GM12878 (cell line): ENCODE results near the gene SLAMF8. TPM values are rescaled to one million over a fixed set of nuclear protein-coding genes. Genes with fewer than 3 reads are reported as not detected.

Source experiments
- ATAC-seq: fragments of 200-7000 bp; cut with Tn5 transposase; 3 replicates; pipeline ENCODE4 v1.9.1; 2020; ENCODE audit warnings: mild to moderate bottlenecking, moderate library complexity
- BruUV-seq: library from RNA; stranded (reverse); fragments of 400-500 nt; replicated peaks from 2 replicates; lab custom pipeline; 2021; lab: Mats Ljungman, UMichigan
- CTCF ChIA-PET: fragments of 300-600 bp; sonication (Branson Sonifier 250); formaldehyde crosslinking; extraction: SDS; loops from one replicate; lab custom pipeline; 2021; ENCODE audit warnings: inconsistent platforms; lab: Yijun Ruan, JAX
- POLR2A ChIA-PET: fragments of 350-600 bp; formaldehyde crosslinking; extraction: SDS; loops from one replicate; lab custom pipeline; 2021; ENCODE audit warnings: inconsistent platforms; lab: Charles Lee
- RAD21 ChIA-PET: fragments of 300-600 bp; sonication (Branson Sonifier 250); formaldehyde crosslinking; loops from one replicate; lab custom pipeline; 2023; ENCODE audit warnings: antibody characterized with exemption; ENCODE audit not compliant: unreplicated experiment; lab: Charles Lee
- SMC1A ChIA-PET: fragments of 300-600 bp; sonication (Branson Sonifier 250); formaldehyde crosslinking; loops from one replicate; lab custom pipeline; 2023; ENCODE audit not compliant: unreplicated experiment, uncharacterized antibody; lab: Charles Lee
- DNase-seq: peaks from one replicate; pipeline ENCODE4 v3.0.0-alpha.2; 2011; ENCODE audit warnings: low read depth, low spot score
- FAIRE-seq: peaks from 3 replicates; lab custom pipeline; 2011; peaks lifted over from hg19 to GRCh38; lab: Jason Lieb, UNC
- H2AFZ ChIP-seq: 2 replicates; pipeline ENCODE4 v1.6.0; 2011; ENCODE audit warnings: low read depth, low read length, control low read depth; ENCODE audit not compliant: control insufficient read depth
- H3K27ac ChIP-seq: 2 replicates; pipeline ENCODE4 v1.5.1; 2011; ENCODE audit warnings: control low read depth; ENCODE audit not compliant: control insufficient read depth, insufficient read depth
- H3K27me3 ChIP-seq, 2 experiments: replicated peaks in 1 of 2; 2 replicates each; pipeline versions ENCODE4 v1.6.0 to v1.6.1; 2011; ENCODE audit warnings: low read length in 1 of 2; ENCODE audit not compliant: control insufficient read depth in 2 of 2, insufficient read depth in 2 of 2
- H3K36me3 ChIP-seq, 2 experiments: 2 replicates each; pipeline ENCODE4 v1.5.1; 2011; ENCODE audit warnings: low read length in 1 of 2; ENCODE audit not compliant: control insufficient read depth in 2 of 2, insufficient read depth in 2 of 2
- H3K4me1 ChIP-seq: 2 replicates; pipeline ENCODE4 v1.6.1; 2011; ENCODE audit warnings: mild to moderate bottlenecking, low read length, moderate library complexity, mixed read lengths; ENCODE audit not compliant: control insufficient read depth, insufficient read depth
- H3K4me2 ChIP-seq: 2 replicates; pipeline ENCODE4 v1.6.0; 2011; ENCODE audit warnings: control low read depth; ENCODE audit not compliant: control insufficient read depth, insufficient read depth
- H3K4me3 ChIP-seq: fragments of 200-600 bp; sonication (generic); 2 replicates; pipeline ENCODE4 v1.5.1; 2016
- H3K79me2 ChIP-seq: 2 replicates; pipeline ENCODE4 v1.6.0; 2011; ENCODE audit warnings: low read length; ENCODE audit not compliant: control insufficient read depth, insufficient read depth
- H3K9ac ChIP-seq: 2 replicates; pipeline ENCODE4 v1.8.0; 2011; ENCODE audit warnings: low read length, control low read depth, mixed read lengths; ENCODE audit not compliant: control insufficient read depth, insufficient read depth
- H3K9me3 ChIP-seq: replicated peaks from 3 replicates; pipeline ENCODE4 v1.5.1; 2011; ENCODE audit warnings: mild to moderate bottlenecking, low read length; ENCODE audit not compliant: control insufficient read depth, insufficient read depth
- H4K20me1 ChIP-seq: 2 replicates; pipeline ENCODE4 v1.6.0; 2011; ENCODE audit not compliant: control insufficient read depth, insufficient read depth
- POU2F2 ChIP-seq: IDR thresholded peaks from 3 replicates; pipeline ENCODE4 v1.6.1; 2011; ENCODE audit warnings: low read depth, mild to moderate bottlenecking, low read length, borderline replicate concordance
- RFX5 ChIP-seq: IDR thresholded peaks from 2 replicates; pipeline ENCODE4 v1.6.1; 2011; ENCODE audit warnings: low read depth, low read length, improper control_type of control experiment
- ZNF217 ChIP-seq: fragments of 450-650 bp; IDR thresholded peaks from 2 replicates; pipeline ENCODE4 v1.6.1; 2017; ENCODE audit warnings: antibody characterized with exemption, mild to moderate bottlenecking
- WGBS: methylation state at CpG from one replicate; pipeline ENCODE4 v1.1.6; 2016; ENCODE audit warnings: low lambda C conversion rate; ENCODE audit not compliant: insufficient replicate concordance, insufficient coverage; ENCODE audit errors: missing lambda C conversion rate; 5-methylcytosine and 5-hydroxymethylcytosine counted together
- in situ Hi-C: fragments of 300-500 bp; cut with MboI; formaldehyde crosslinking; loops from 9 replicates; pipeline ENCODE4 v1.14.3; 2018; ENCODE audit warnings: mixed read lengths
- intact Hi-C: fragments of 100-400 bp; cut with micrococcal nuclease; formaldehyde crosslinking; loops from one replicate; pipeline ENCODE4 v1.14.2; 2022; ENCODE audit not compliant: unreplicated experiment
- polyA plus RNA-seq, 11 experiments: library from polyadenylated mRNA; depleted of rRNA in 4 of 11; unstranded in 6 of 11; stranded (reverse) in 5 of 11; fragments of >200 nt; fragmentation: Nextera tagmentation in 4 of 11; fragmentation: Illumina TruSeq in 1 of 11; extraction: Ambion mirVana in 4 of 11; extraction: Trizol in 1 of 11; gene quantifications; 1 replicate in 1 of 11; 2 replicates in 10 of 11; pipeline versions ENCODE4 v1.2.1 to v1.2.3, GENCODE V29; 2011 to 2016; ENCODE audit warnings: inconsistent platforms in 2 of 11, missing spikeins in 2 of 11, low read depth in 1 of 11
- total RNA-seq, 4 experiments: library from RNA; depleted of rRNA in 3 of 4; stranded (reverse); fragments of >200 nt in 3 of 4; fragmentation: Illumina TruSeq in 1 of 4; extraction: Trizol in 1 of 4; gene quantifications; 2 replicates each; pipeline versions ENCODE4 v1.2.1 to v1.2.3, GENCODE V29; 2013 to 2021
- TF ChIP-seq, protein P1 (sequence below): IDR thresholded peaks from 2 replicates; pipeline ENCODE4 v1.6.1; 2011; ENCODE audit warnings: borderline replicate concordance, low read depth, mild to moderate bottlenecking, moderate library complexity, mixed read lengths, low read length; ENCODE audit not compliant: insufficient read depth; ENCODE audit errors: extremely low read length

SLAMF8 gene
- total and polyA plus RNA-seq, 10 of the 15 experiments (the other 5 are each of a cell fraction or from before 2014, with no cell fraction given): 0.04 to 0.69 (median 0.10) TPM; not detected in 3

- no peaks in the 10 kb centered on the region for H3K36me3 ChIP-seq
- H3K27me3 ChIP-seq: peaks cover 3 to 6% of the 10 kb centered on the region in 2 experiments
- H2AFZ ChIP-seq: no peak overlapping the region
- intact Hi-C loops: loop anchor here (1.0 to 10.0 kb wide), 4 partner anchors 29 to 585 kb away; no protein-coding TSS in a partner anchor
- no peaks in the 10 kb centered on the region; the same call in 2 of the 3 replicates for H3K9me3 ChIP-seq
- FAIRE-seq (no peak), ATAC-seq (peak; percentile 21), DNase-seq (no peak)
- H4K20me1 ChIP-seq: no peaks in the 10 kb centered on the region
- H3K79me2 ChIP-seq: no peaks in the 10 kb centered on the region
- H3K4me2 ChIP-seq: no peak overlapping the region
- H3K27ac ChIP-seq: no peak overlapping the region
- POLR2A ChIA-PET: interaction anchor here (0.6 to 3.5 kb wide), 3 partner anchors 20 to 91 kb away, joined by 3 to 13 read pairs (median 3); no protein-coding TSS in a partner anchor
- H3K4me1 ChIP-seq: peaks cover 9% of the 10 kb centered on the region
- in situ Hi-C loops: loop anchor here (5.0 kb wide), 2 partner anchors 93 to 208 kb away; no protein-coding TSS in a partner anchor
- TF ChIP-seq ZNF217 (no peak), POU2F2 (no peak), RFX5 (no peak)
- TF ChIP-seq, protein P1, sequence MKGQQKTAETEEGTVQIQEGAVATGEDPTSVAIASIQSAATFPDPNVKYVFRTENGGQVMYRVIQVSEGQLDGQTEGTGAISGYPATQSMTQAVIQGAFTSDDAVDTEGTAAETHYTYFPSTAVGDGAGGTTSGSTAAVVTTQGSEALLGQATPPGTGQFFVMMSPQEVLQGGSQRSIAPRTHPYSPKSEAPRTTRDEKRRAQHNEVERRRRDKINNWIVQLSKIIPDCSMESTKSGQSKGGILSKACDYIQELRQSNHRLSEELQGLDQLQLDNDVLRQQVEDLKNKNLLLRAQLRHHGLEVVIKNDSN: no peak
- 75% methylated on average over 4 of the region's 4 CpGs for WGBS
- no peak overlapping the region for H3K4me3 ChIP-seq
- RAD21 ChIA-PET: interaction anchor here (0.8 to 5.5 kb wide), 13 partner anchors 9 to 585 kb away, joined by 3 to 153 read pairs (median 4); partner anchors contain the start of gene DUSP23
- CTCF ChIA-PET: interaction anchor here (0.7 to 14.4 kb wide), 45 partner anchors 10 to 666 kb away, joined by 3 to 476 read pairs (median 4); partner anchors contain the start of genes DUSP23, IGSF9 and SLAMF8
- SMC1A ChIA-PET: interaction anchor here (0.7 to 11.2 kb wide), 26 partner anchors 10 to 216 kb away, joined by 3 to 289 read pairs (median 4); partner anchors contain the start of genes DUSP23 and SLAMF8
- no peak overlapping the region for H3K9ac ChIP-seq
- no TSS peak for BruUV-seq
Observed at GRCh38 chr1:159799446-159799985, 27.2 kb upstream of the SLAMF8 start.
